Left kidney (tissue), 2 donors: Measurements from ENCODE around the gene TACR2. TPM values are rescaled to one million over a fixed set of nuclear protein-coding genes. Genes with fewer than 3 reads are reported as not detected.
A peak's percentile ranks its signal among the peaks of the same experiment; 100 is the strongest.

Experiments
- DNase-seq: peaks from one replicate; pipeline ENCODE4 v3.0.0-alpha.2; 2013
- polyA plus RNA-seq: library from polyadenylated mRNA; unstranded; fragments of 120-200 nt; gene quantifications from one replicate; pipeline ENCODE4 v1.2.1, GENCODE V29; 2013; ENCODE audit not compliant: insufficient read length

The TACR2 gene
- polyA plus RNA-seq, 1 donor: 0.38 TPM

DNA sequence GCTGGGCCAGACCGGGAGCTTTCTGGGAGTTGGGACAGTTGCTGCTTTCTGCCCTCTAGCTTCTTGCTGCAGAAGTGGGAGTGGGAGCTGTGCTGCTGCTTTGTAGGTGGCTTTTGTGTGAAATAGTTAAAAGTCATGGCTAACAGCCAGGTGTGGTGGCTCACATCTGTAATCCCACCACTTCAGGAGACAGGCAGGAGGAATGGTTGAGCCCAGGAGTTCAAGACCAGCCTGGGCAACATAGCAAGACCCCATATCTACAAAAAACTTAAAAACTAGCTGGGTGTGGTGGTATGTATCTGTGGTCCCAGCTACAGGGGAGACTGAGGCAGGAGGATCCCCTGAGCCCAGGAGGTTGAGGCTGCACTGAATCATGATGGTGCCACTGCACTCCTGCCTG, 13.7 kb downstream of the TACR2 start:
- DNase-seq: no peak

DNA sequence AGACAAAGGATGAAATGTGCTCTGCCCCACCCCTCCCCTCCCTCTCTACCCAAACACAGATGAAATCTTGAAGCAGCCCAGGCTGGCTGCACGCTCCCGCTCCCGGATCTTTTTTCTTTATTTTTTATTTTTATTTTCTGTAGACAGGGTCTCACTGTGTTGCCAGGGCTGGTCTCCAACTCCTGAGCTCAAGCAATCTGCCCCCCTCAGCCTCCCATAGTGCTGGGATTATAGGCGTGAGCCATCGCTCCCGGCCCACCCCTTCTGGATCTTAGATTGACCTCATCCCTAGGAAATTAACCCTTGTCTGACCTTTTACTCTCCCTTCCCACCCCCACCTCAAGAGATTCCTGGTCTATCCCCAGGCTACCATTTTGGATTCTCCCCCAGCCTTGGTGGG, 14.3 kb downstream of the TACR2 start:
- DNase-seq: no peak

GRCh38 chr10:69401416-69401815, 15.3 kb downstream of the TACR2 start:
- DNase-seq: no peak

GRCh38 chr10:69400936-69401335, 15.8 kb downstream of the TACR2 start:
- no peak for DNase-seq

DNA sequence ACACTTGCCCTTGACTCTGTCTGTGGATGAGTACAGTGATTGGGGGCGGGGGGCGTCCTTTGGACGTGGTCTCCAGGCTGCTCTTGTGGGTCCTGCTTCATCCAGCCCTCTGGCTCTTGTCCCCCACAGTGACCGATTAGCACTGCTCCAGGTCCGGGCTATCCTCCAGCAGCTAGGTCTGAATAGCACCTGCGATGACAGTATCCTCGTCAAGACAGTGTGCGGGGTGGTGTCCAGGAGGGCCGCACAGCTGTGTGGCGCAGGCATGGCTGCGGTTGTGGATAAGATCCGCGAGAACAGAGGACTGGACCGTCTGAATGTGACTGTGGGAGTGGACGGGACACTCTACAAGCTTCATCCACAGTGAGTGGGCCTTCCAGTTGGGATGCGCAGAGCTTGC, 18.3 kb downstream of the TACR2 start:
- no peak for DNase-seq

GRCh38 chr10:69397972-69398371, 18.7 kb downstream of the TACR2 start:
- DNase-seq: no peak

DNA sequence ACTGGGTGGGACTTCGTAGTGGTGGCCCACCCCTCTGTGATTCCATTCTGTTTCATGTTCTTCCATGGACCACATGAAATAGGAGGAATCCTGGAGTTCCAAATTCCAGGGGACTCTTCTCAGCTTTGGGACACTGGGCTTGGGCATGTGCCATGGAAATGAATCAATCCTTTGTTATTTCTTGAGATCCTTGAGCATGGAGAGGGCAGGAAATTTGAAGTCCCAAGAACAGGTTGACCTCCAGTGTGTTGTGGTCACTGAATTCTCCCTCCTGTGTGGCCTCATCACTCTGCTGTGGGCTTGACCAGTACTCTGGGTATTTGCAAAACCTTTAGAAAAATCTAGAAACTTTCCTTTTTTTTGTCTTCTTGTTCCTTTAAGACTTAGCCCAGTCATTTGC, 22.7 kb downstream of the TACR2 start:
- DNase-seq: no peak

DNA sequence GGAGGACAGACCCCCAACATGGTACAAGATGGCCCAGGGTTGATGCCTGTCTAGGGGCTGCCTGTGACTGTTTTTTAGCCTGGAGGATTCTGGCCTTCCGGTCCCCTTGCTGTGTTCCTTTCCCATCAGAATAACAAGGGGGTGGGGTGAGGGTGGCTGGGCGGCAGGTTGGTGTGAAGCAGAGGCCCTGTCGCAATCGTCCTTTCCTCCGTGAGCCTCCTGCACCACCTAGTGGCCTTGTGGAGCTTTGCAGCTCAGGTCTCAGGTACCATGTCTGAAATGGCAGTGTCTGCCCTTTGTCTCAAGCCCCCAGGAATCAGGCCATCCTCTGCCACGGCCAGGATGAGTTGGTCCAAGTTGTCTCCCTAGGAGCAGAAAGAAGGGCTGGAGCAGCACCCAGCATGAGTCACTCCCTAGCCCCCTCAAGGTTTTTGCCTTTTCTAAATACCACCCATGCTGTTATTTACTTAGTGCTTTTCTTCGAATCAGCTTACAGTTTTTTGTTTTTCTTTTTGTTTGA, 24.2 kb downstream of the TACR2 start:
- peak; percentile 78 for DNase-seq

DNA sequence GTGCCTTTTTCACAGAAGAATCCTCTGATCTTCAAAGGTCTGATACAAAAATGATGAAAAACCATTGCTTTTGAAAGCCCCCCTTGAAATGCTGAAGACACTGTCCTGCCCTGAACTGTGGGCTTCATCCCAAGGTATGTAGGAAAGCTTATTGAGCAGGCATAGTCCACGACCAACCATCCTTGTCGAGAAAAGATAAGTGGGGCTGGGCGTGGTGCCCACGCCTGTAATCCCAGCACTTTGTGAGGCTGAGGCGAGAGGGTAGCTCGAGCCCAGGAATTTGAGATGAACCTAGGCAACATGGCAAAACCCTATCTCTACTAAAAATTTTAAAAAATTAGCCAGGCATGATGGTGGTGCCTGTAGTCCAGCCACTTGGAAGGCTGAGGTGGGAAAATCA, 25.6 kb downstream of the TACR2 start:
- no peak for DNase-seq

DNA sequence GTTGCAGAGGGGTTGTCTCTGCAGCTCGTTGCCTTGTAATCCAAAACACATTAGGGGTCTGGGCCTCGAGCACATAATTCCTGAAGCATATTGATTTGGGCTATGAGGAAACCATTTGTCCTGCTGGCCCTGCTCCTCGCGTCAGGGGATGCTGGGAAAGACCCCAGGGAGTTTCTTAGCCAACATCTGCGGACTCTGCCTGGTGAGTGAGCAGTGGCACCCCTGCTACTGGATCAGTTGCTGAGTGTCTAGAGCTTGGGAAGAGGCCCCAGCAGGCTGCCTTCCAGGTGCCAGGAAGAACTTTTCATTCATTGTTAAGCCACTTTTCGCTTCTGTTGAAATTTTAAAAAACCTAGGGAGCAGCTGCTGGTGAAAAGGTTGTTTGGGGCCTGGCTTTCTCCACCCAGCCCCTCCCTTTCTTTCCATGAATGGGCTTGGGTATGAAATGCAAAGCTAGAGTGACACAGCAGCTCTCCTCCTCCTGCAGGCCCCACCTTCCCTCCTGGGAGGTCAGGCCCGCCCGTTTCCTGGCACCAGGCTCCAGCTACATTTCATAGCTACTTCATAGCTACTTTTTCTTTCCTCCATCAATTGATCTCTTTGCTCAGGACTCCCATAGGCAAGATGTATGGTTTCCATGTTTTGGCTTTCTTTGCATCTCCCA, 26.8 kb downstream of the TACR2 start:
- no peak for DNase-seq

GRCh38 chr10:69388488-69388887, 28.2 kb downstream of the TACR2 start:
- no peak for DNase-seq

- no peak for DNase-seq
Observed at GRCh38 chr10:69387500-69387899, 29.2 kb downstream of the TACR2 start.

GRCh38 chr10:69385454-69386350, 31.0 kb downstream of the TACR2 start:
- DNase-seq: no peak

DNA sequence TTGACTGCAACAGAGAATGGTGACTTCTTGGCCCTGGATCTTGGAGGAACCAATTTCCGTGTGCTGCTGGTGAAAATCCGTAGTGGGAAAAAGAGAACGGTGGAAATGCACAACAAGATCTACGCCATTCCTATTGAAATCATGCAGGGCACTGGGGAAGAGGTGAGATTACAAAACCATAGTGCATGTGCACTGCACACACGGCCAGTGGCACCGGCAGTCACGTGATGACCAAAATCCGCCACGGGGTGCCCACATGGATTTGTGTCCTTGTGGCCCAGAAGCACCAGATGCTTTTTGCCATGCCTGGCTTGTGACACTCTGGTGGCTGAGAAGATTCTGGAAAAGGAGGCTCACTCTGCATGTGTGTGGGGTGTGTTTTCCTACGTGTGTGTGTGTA, 32.4 kb downstream of the TACR2 start:
- no peak for DNase-seq

DNA sequence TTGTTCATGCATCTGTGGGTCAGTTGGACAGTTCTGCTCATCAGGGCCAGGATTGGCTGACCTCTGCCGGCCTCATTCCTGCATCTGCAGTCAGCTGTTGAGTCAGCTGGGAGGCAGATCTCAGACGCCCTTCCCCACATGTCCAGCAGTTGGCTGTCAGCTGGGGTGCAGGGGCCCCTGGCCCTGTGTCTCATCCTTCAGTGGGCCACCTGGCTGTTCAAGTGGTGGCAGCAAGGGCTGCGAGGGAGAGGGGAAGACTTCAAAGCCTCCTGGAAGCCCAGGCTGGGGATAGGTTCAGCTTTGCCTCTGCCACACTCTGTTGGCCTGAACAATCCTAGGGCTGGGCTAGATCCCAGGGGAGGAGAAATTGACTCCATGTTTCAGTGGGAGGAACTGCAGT, 33.2 kb downstream of the TACR2 start:
- DNase-seq: no peak

- DNase-seq: no peak
Observed at GRCh38 chr10:69382382-69383117, 34.2 kb downstream of the TACR2 start.

- no peak for DNase-seq
Observed at GRCh38 chr10:69379800-69380199, 36.9 kb downstream of the TACR2 start.

DNA sequence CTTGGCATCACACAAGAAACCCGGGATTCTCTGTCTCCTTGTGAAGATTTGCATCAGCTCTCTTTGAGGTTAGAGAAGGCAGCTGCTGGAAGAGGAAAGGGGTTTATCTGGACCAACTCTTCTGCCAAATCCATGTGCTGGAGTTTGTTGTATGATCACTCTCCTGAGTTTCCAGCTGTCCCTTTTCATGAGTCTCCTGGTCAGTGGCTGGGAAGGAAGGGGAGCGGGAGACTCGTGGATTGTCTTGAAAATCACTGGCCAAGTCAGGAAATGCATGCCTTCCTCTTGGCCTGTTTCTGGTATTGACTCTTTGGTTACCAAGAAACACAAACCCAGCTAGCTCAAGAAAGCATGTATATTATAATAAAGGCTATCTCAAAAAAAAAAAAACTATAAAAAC, 38.8 kb downstream of the TACR2 start:
- DNase-seq: no peak

GRCh38 chr10:69377191-69377590, 39.5 kb downstream of the TACR2 start:
- DNase-seq: no peak

DNA sequence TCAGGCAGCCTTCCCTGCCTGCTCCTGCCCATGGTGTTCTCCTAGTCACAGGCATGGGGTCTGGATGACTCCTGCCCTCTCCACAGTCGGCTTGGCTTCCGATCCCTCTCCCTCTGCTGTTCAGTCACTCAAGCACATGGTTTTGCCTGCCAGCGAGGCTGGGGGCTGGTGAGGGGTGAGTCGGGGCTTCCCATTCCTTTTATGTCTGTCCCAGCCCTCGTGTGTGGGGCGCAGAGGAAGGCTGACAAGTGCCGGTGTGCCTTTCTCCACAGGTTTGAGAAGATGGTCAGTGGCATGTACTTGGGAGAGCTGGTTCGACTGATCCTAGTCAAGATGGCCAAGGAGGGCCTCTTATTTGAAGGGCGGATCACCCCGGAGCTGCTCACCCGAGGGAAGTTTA, 40.1 kb downstream of the TACR2 start:
- no peak for DNase-seq

GRCh38 chr10:69375307-69376151, 41.2 kb downstream of the TACR2 start:
- no peak for DNase-seq

DNA sequence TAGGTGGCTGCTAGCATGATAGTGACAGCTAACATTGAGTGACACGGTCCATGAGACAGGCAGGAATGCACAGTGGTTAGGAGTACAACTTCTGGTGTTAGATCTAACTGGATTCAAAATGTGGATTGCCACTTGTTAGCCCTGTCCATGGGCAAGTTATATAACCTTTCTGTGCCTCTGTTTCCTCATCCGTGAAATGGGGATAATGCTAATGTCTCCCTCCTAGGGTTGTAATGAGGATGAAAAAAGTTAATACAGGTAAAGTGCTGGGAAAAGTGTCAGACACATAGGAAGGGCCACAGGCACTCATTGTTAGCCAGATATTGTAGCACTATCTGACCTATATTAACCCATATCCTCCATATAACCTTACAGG, 41.8 kb downstream of the TACR2 start:
- no peak for DNase-seq
